ENCODE data around the gene SSBP3.

DNA sequence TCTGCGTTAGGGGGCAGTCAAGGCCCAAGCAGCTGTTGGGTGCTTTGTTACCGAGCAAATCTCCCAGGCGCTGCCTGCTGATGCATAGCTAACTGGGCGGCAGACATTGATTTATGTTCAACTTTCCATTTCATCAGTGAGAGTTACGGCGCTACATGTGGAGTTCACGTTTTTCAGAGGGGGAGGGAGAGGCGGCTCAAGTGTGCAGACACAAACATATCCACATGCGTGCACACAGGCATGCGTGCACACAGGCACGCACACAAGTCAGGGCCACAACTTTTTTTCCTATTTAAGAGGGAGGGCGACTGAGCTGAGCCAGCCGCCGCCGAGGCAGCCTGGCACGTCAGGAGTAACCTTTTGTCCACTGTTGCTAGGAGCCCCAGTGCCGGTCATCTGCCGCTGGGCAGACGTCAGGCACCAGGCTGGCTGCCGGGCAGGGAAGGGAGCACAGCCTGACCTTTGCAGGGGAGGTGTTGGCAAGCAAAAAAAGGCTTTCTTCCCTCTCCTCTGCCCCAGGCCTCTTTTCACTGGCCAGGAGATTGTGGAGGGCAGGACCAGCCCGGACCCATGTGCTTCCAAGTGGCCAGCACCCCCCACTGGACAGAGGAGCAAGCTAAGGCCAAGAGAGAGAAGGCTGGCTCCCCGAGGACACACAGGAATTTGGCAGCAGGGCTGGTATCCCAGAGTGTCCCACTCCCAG, 133.0 kb downstream of the SSBP3 start:
- TF ChIP-seq CTCF (IDR thresholded peaks at IDR 0.05) (no peak), POLR2A (IDR thresholded peaks at IDR 0.05) (no peak)
